HL-60/S4 treated with phorbol 12-myristate 13-acetate at 8.2 ng/mL for 4 days and 3 days (cell line): ENCODE data around the gene AVEN.
"Not testable (repeated sequence)": the region's sequence is repeated elsewhere in the genome, so short reads cannot be mapped to it uniquely, and the experiment has no call there.

Experiments
- in situ Hi-C: fragments of 300-500 bp; cut with MboI; formaldehyde crosslinking; loops from 2 replicates; pipeline ENCODE4 v1.15.0; 2022; ENCODE audit warnings: low sequenced_read_pairs

The AVEN gene

DNA sequence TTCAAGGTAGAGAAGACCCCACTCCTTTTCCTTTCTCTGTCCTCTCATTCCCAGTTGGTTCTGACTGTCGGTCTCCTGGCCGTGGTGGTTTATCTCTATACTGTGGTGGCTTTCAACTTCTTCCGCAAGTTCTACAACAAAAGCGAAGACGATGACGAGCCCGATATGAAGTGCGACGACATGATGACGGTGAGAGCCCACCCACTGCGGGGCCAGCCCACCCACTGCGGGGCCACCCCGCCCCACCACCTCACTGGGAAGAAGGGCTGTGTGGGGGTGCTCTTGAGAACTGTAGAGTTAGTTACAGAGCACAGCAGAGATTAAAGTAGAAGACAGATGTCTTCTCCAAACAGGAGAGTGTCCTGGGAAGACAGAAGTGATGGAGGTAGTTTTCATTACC, 181.3 kb downstream of the AVEN start:
- in situ Hi-C loops = no loop called here

DNA sequence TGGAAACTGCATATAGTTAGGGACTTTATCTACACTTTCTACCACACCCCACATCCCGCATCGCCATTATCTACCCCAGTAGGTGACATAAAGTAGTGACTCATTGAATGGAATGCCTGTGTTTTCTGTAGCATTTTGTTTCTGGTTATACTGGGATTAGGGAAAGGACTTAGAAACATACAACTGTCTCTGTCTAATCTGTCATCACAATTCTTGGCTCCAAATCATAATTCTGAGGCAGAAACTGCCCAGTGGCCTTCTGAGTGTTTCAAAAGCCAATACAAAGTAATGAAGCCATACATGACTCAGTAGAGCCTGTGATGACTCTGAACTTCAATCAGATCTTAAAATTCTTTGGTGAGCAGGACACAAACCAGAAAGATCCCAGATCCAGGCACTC, 186.4 kb downstream of the AVEN start:
- in situ Hi-C loops = no loop called here

- in situ Hi-C loops = no loop called here
Measured at GRCh38 chr15:33852094-33852493, 186.9 kb downstream of the AVEN start.

DNA sequence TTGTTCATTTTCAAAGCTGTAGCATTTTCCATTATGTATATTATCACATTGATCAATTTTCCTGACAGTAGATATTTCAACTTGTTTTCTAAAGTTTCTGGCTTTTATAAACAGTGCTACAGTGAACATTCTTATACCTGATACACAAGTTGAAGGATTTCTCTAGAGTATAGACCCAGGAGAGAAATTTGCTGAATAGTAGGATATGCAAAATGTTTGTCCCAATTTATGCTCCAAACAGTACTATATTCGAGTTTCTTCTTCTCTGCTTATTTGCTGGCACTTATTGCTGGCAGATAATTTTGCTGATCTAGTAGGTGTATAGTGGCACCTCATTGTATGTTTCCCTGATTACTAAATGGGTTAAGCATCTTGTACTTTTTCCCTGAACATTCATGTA, 187.9 kb downstream of the AVEN start:
- in situ Hi-C loops = no loop called here

DNA sequence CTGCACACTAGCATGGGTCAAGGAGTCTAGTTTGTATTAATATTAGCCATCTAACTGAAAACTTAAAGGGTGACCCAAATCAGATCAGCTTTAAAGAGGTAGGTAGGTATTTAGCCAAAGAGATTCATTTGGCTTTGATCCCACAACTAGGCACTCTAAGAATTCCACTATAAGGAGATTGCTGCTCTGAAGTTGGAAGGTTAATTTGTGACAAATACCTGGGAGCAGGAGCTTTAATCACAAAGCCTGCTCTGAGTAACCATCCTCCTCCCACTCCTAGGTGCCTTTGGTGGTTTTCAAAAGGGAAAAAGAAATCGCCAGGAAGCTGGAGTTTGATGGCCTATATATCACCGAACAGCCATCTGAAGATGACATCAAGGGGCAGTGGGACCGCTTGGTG, 191.0 kb downstream of the AVEN start:
- in situ Hi-C loops = no loop called here

GRCh38 chr15:33846862-33847261, 192.1 kb downstream of the AVEN start:
- in situ Hi-C loops = no loop called here

GRCh38 chr15:33846142-33846541, 192.9 kb downstream of the AVEN start:
- in situ Hi-C loops = no loop called here

GRCh38 chr15:33844597-33844996, 194.4 kb downstream of the AVEN start:
- in situ Hi-C loops = no loop called here

DNA sequence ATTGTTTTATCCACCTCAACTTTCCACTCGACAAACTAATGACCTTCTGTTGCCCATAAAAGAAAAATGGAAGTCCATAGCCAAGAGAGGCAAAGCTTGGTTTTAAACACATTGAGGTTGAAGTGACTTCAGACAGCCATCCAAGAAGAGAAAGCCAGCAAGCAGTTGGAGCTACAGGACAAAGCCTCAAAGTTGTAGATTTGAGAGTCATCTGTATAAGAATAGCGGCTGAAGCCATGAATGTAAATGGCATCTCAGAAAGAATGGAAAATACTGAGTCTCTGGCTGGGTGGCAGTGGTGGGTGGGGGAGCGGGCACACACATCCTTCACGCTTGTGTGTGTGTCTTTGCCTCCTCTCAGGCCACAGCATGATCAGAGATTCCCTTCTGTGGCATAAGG, 194.8 kb downstream of the AVEN start:
- in situ Hi-C loops = no loop called here

DNA sequence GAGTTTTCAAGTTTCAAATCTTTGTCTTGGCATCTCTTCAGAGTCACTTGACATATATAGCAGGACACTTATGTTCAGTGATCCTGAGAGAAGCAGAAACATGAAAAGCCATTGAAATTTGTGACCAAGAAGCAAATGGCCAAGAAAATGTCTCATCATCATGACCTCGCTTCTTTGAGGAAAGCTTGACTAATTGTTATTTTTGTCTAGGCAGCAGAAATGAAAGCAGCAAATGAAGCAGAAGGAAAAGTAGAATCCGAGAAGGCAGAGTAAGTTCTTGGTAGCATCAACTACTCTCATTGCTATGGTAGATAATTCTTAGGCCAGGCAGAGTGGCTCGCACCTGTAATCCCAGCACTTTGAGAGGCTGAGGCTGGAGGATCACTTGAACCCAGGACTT, 198.4 kb downstream of the AVEN start:
- in situ Hi-C loops = no loop called here

- in situ Hi-C loops = no loop called here
Measured at GRCh38 chr15:33839540-33839939, 199.5 kb downstream of the AVEN start.

GRCh38 chr15:33837294-33837693, 201.7 kb downstream of the AVEN start:
- in situ Hi-C loops = no loop called here

DNA sequence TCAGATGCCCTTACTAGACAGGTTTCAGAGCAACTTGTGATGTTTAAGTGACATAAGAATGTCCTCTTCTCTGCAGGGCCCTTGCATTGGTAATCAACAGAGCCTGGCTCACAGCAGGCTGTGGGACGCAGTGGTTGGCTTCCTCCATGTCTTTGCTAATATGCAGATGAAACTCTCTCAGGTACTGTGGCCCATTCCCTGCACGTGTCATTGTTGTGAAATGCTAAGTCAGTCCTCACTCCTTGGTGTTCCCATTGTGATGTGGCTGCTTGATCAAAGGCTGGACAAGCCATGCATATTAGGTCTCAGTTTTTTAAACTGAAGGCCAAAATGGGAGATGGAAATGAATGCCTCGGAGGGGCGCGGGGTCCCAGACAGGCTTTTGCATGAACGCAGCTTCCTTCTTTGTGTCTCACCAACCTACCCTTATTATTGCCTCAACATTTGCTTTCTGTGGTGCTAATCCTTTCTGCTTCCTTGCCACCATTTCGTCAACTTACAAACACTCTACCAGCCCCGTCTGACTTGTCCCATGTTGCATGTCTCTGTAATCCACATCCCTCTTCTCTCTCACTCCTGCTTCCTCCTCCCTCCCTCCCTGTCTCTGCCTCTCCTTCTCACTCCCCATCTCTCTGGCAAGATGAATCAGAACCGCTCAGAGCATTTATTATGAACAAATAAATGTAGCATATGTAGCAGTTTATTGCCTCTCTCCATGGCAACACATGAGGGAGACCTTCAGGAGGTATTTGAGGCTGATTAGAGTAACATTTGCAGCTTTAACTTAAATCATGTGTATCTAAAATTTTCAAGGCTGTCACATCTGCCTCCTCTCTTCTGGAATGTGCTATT, 203.9 kb downstream of the AVEN start:
- in situ Hi-C loops = no loop called here

GRCh38 chr15:33831646-33832045, 207.4 kb downstream of the AVEN start:
- in situ Hi-C loops = no loop called here

GRCh38 chr15:33830351-33830750, 208.7 kb downstream of the AVEN start:
- in situ Hi-C loops = no loop called here

DNA sequence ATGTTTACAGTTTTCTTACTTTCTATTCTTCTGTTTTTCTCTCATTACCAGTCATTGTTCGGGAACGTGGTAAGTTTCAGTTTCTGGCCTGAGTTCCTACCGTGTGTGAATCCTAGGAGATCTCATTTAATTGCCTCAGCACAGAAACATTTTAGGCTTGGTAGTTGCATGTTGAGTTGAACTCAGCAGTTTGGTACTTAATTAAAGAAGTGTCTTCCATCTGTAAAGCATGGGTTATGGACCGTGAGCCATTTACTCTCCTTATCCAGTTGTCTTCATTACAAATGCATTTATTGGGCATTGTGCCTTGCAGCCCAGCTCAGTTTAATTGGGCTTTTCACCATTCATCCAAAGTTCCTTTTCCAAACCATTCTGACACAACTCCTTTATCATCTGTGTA, 212.8 kb downstream of the AVEN start:
- in situ Hi-C loops = no loop called here

DNA sequence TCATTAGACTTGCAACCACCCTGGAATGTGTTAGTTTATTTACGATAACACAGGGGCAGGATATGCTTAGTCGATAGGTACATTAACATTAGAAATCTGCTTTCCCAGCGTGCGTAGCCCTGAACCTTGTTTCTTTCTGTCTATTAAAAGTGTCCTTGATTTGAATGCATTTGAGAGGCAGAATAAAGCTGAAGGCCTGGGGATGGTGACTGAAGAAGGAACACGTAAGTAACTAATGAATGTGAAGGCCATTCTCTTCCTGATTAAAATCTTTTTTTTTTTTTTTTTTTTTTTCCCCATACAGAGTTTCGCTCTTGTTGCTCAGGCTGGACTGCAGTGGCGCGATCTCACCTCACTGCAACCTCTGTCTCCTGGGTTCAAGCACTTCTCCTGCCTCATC, 213.6 kb downstream of the AVEN start:
- in situ Hi-C loops = no loop called here

- in situ Hi-C loops = no loop called here
Measured at GRCh38 chr15:33823119-33823518, 215.9 kb downstream of the AVEN start.

GRCh38 chr15:33822479-33822878, 216.5 kb downstream of the AVEN start:
- in situ Hi-C loops = no loop called here

- in situ Hi-C loops = not testable (repeated sequence)
Measured at GRCh38 chr15:33819499-33819898, 219.5 kb downstream of the AVEN start.
